MV-4-11 (cell line): Measurements from ENCODE around the gene HOXC12.
A peak's percentile ranks its signal among the peaks of the same experiment; 100 is the strongest.

ENCODE experiments used
- DNase-seq: peaks from one replicate; lab custom pipeline; 2025; lab: John Stamatoyannopoulos, UW

HOXC12 gene

DNA sequence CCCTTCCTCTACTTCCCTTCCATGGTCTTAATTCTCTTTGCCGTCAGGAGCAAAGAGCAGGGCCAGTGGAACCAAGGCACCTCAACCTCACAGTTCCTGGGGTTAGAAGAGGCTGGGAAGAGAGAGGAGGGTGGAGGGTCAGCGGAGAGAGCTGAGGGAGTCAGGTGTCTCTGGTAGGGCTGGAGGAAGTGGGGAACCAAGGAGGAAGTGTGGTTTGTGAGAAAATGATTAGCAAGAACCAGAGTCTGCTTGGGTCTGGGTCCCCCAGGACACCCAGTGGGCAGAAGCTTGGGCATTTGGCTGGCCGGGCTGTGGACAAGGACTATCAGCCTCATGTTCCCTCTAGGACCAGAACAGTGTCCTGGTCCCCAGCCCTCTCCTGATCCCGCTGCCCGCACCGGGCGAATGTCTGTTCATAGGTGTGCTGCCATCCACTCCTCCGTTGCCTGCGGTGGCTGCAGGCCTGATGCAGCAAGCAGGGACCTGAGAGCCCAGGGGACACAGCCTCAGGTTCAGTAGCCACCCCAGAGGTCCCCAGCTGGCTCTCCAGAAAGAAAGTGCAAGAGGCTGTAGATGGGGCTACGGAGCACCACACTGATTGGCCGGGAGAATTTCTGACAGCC, 2.3 kb downstream of the HOXC12 start:
- DNase-seq: no peak

DNA sequence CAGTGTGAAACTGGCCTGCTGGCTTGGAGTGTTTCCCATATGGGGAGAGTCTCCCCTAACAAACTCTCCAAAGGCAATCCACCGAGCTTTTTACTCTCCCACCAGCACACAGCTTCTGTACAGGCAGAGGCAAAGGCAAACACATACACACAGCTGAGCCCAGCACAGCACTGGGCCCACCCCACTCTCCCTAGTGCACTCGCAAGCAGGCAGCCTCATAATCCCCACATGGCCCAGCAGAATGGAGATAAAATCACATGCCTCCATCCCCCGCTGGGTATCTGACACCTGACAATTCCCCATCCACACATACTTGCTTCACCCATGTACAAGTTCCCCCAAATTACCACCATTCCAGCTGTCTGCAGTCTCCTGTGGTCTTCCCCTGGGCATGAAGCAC, 3.4 kb downstream of the HOXC12 start:
- DNase-seq: no peak

DNA sequence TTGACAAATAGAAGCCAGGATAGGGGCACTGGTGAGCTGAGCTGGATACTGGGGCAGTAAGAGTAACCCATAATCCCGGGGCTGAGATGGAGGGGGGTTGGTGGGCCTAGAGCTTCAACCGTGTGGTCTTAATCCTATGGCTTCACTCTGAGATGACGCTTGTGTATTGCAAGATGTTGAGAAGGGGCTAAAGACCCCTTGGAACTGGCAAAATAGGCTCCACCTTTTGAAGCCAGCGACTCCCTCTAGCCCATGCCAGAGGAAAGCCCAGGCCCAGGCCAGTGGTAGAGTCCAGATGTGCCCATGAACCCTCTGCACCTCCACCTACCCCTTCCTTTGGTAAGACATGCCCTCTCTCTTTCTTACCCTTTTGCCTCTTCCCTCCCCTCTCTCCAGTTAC, 4.6 kb downstream of the HOXC12 start:
- DNase-seq: no peak

DNA sequence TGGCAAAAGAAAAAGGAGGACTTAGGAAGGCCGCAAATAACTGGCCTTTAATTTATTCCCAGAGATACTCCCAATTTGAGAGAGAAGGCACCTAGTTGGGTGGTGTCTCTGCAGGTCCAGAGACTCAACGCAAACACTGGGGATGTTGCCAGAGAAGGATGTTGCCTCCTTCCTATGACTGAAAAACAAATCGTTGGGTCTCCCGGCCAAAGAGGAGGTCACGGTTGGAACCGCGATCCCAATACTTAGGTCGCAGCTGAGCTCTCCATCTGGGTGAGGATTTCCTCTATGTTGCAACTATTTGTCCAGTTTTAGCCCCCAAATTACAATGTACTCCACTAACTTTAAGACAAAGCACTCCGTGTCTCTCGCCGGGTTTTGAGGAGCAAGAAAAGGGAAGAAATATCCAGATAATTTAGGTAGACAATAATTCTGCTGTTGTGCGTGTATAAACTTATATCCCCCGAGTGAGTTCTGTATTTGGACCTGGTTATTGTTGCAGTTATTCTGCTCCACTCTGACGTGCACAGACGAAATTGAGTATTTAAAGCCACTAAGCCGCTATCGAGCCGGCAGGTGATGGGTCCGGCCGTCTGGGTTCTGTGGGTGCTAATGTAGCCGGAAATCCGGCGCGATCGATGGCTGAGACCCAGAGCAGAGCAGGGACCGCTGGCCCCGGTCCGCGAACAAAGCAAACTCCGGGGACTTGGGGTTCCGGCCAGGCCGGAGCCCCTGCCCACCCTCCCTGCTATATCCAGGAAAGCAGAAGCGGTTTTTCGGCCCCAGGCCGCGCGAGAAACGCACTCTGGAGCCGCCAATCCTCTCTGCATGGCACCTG, 5.7 kb downstream of the HOXC12 start:
- peak; percentile 7 for DNase-seq

DNA sequence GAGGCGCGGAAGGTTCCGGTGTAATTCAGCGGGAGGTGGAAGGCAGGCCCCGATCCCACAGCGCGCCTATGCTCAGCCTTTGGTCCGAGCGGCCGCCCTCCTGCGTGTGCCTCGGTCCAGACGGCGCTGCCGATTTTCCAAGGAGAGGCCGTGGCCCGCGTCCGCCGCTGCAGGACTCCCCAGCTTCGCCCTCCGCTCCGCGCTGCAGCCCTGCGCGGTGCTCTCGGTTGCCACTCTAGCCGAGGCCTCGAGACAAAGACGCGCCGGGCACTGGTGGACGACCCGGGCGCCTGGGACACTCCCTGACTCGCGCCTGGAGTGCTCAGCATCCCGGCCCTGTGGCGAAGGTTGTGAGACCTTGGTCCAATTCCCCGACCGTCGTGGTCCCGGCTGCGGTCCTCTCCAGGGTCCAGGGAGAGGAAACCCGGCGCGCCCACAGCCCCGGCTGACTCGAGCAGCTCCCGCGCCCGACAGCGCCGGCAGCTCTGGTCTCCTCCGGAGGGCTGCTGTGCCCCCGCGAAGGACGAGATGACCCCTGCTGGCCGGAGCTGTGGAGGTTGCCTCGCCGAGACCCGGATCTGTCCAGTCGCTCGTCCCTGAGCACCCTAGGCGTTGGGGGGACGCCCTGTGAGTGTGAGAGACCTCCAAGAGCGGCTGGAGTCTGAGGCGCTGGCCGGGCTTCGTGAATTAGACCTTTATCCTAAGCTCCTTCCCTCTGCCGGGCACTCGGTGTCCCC, 6.5 kb downstream of the HOXC12 start:
- no peak for DNase-seq

DNA sequence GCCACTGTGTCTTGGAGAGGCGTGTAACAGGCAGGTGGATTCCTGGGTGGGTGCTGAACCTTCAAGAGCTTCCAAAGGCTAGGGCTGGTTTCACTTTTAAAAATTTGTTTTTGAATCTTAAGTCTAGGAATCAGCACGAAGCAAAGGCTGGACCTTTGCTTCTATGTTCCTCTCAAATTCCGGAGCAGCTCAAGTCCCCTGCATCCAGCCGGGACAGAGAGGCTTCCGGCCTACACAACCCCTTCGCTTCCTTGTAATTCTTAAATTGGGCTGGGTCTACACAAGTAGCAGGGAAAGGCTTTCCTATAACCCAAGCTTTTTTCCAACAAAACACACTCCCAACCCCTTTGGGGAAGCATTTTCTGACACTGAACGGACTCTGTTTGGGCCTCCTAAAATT, 8.3 kb downstream of the HOXC12 start:
- DNase-seq: no peak

DNA sequence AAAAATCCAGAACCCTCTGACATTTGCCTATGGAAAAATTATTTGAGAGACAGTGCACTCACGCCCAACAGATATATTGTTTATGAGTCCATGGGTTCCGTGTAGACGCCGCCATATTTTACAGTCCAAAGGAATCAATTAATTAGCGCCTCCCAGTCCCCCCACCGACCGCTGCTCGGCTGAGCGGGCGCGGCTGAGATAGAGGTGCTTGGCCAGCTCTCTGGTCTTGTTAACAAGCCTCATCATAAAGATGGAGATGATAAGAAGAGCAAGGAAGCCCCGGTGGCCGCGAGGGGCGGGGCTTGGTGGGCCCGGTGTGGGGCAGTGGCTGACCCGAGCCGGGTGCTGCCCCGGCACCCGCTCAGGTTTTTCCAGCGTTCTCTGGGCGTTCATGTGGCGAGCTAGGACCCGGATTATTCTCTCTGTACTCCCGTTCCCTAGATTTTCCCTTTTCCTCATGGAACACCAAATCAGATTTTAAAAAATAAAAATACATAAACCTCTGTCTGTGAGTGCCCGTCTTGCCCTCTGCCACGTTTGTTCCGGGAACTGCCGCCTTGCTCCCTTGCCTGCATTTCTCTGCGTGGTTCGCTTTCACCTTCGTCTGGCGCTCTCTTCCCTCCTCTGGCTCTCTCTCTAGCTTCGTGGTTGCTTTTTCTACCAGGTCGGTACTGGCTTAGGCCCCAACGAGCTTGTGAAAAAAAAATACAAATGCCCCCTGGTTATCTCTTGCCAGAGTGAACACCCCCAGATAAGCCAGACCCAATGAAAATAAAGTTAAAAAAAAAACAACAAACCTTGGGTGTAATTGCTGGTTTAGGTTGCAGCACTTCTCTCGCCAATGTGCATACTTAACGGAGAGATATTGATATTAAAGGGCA, 9.0 kb downstream of the HOXC12 start:
- no peak for DNase-seq

DNA sequence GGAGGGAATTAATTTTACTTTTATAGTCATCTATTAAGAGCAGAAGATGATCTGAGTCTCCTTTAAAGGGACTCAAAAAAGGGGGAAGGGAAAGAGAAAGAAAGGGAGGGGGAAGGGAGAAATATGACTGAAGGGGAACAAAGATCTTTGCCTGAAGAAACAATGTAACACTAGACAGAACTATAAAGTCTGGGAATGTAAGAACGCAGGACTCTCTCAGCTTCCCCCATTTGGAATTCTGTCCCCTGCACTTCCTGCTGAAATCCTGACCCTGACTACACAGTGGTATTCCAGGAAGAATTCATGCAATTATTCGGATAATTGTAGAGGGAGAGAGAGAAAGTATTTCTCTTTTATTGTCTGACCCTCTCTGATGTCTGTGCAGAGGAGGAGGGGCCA, 9.6 kb downstream of the HOXC12 start:
- DNase-seq: no peak

DNA sequence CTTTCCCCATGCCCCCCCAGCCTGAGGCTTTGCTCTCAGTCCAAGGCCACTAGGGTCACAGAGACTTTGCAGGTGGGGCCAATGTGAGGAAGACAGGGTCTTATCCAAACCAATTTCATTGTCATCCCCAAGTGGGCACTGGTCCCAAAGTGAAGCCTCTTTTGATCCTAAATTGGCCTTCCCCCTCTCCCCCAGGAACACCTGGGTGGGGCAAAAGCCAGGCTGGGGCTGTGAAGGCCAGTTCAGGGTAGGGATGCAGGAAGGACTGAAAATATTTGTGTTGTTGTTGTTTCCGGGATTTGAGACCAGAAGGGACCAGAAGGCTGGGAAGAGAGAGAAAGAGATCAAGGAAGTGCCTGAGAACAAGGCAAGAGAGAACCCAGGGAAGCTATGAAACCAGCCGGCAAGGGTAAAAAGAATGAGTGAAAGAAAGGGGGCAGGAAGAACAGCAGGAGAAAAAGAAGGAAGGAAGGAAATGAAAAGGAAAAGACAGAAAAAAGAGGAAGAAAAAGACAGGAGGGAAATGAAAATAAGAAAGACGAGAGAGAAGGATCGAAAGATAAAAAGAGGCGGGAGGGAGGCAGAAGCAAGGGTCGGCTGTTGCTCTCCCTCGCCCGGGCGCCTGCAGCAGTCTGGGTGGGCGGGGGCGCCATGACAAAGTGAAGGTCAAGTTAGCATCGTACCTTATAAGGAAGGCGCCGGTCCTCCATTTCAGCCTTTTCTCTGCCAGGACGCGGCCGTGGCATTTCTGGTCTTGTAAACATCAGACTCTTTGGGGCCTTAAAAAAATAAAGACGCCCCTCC, 10.8 kb downstream of the HOXC12 start:
- DNase-seq: no peak

DNA sequence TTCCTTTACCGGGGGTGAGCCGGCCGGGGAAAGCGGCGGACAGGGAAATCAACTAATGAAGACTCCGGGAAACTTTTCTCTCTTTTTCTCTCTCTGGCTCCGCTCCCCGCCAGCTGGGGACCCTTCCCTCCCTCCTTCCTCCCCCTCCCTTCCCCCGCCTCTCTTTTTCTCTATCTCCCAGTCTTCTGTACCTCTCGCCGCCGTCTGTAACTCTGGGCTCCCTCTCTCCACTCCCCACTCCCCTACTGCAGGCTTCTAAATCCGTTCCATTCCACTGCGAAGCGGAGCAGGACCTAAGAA, 11.3 kb downstream of the HOXC12 start:
- no peak for DNase-seq

DNA sequence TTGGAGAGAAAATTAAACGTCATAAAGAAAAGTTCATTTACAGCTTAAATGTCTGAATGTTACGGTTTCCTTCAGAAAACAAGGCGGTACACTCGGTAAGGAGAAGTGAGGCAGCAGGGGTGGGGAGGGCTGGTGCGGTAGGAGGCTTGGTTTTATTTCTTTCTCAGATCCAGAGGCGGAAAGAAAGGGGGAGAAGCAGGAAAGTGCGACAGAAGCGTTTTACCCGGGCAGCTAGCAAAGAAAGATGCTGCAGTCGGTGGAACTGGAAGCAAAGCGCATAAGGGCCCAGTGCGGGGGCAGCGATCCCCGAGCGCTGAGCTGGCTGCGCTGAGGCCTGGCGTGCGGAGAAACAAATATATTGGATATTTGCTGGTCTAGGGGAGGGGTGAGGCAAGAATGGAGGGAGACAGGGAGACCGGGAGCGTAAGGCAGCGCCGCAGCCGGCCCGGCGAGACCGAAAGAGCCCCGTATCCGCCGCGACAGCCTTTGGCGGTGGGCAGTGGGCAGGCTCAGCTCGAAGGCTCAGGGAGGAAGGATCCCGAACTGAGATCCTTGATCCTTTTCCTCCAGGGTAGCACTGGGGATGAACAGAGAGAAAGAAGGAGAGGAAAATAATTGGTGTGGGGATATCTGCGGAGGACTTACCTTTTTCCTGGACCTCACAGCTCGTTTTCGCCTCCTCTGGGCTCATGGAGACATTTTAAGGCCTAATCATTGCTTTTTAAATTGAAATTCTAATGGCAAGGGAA, 11.9 kb downstream of the HOXC12 start:
- DNase-seq: no peak

DNA sequence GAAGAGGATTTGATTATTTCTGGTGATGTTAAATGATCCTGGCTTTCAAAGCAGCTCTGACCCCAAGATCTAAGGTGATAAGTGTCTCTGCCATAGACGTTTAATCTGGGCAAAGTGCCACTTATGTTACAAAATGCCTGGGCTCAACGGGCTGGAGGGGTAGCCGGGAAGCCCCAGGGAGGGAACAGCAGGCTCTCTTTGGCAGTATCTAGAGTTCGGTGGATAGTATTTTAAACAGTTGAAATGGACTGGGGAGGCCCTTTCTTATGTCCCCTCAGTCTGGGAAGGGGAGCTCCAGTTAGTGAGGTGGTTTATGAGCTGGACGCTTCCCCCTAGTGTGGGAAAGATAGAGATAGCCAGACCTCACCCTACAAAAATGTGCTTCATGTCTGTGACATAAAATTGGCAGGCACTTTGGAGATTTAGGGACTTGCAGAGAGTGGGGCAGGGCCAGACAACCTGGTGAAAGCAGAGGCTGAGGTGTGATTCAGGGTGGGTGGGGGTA, 12.8 kb downstream of the HOXC12 start:
- DNase-seq: no peak

DNA sequence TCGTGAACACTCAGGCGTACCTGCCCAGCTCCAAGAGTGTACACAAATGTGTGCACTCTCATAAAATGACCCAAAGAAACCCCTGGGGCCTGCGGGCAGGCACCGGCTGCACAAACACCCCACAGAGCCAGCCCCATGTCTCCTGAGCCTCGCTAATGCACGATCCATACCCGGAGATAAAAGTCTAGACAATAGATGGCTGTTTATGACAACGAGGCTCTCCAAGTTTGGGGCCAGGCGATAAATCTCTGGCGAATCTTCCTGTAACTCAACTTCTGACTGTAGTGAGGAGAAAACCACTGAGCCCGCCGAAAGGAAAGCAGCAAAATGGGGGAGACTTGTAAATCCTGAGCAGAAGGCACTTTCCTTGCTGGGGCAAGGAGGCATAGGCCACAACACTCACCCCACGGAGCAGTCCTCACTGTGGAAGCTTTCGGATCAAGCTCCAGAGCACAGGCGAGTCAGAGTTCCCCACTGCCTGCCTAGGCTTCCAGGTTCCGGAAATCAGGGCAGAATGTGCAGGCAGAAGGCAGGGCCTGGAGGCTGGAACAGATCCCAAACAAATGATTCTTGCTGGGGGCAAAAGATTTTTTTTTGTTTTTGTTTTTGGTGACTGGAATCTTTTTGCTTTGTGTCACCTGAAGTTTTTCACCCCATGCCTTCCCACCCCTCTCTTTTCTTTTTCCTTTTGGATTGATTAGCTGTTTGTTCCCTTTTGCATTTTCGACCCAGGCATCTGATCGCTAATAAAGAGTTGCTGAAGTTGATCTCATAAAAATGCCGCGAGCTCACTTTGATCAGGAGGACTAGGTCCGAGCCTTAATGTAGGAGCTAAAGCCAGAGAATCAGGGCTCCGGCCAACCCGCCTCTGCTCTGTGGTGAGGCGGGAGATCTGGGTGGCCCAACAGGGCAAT, 13.8 kb downstream of the HOXC12 start:
- no peak for DNase-seq

DNA sequence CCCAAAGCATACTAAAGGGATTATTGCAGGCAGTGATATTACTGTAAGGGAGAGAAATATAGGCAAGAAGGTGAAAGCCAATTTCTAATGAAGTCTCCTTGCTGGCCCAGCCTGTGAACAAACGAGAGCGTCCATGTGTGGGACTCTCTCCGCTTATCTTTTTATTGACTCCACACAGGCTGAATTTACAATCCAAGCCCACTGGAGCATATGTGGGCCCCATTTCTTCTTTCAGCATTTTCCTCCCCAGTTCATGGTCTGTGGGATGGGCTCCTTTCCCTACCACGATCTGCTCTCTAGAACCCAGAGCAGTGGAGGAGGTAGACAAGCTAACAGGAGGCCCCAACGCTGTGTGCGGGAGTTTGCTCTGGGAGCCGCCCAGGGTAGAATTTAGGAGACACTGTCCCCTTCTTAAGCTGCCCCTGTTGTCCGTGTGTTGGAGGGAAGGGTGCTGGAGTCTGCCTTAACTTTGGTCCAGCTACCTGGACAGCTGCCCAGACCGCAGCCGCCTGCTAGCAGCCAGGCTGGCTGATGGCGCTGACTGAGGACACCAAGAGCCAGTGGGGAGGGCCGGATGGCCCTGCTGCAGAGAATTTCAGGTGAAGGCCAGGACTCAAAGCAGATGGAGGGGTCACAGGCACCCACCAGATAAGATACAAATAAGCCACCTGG, 15.0 kb downstream of the HOXC12 start:
- no peak for DNase-seq

DNA sequence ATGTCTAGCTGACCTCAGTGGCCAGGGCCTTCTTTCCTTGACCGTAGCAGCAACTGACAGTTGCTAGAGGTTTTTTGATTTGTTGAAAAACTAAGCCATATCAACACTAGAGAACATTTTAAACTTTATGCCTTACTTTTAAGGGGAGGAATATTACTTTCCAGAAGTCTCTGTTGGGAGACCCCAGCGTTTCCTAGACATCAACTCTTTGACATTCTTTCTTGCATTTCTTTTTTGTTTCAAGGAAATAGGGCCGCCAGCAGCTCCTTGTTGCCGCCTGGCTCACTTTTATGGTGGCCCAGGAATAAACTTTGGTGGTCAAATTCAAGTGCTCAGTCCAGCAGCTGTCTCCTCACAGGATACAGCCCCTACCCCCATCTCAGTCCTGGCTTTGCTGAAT, 15.7 kb downstream of the HOXC12 start:
- DNase-seq: no peak

DNA sequence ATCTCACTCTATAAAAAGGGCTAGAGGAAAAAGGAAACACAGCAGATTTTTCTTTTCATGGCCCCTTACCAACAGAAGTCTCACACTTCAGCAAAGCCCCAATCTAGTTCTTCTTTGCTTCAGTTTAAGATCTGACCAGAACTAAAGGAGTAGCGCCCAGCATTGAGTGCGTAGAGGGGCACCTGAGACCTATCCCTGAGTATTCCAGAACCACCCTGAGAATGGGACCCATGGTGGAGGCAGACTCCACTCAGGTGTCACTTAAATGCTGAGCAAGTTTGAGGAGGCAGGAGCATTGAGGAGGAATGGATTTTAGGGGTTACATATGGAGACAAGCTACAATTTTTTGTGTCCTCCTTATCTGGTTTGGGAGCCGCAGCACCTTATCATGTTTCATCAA, 16.4 kb downstream of the HOXC12 start:
- DNase-seq: no peak

DNA sequence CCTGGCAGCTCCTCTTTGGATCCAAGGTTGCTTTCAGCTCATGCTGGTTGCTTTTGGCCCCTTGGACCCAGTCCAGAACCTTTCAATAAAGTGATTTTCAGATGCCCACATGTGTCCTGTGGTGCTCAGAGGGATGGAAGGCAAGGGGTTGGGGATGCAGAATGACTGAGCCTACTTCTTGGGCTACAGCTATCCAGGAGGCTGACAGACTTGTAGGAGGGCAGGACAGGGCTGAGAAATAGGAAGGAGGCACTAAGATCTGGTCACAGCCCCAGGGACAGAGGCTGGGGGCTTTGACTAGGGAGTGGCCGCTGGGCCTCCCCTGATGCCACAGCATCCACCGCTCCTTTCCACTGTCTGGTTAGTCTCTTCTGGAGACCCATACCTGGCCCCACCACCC, 17.0 kb downstream of the HOXC12 start:
- no peak for DNase-seq

DNA sequence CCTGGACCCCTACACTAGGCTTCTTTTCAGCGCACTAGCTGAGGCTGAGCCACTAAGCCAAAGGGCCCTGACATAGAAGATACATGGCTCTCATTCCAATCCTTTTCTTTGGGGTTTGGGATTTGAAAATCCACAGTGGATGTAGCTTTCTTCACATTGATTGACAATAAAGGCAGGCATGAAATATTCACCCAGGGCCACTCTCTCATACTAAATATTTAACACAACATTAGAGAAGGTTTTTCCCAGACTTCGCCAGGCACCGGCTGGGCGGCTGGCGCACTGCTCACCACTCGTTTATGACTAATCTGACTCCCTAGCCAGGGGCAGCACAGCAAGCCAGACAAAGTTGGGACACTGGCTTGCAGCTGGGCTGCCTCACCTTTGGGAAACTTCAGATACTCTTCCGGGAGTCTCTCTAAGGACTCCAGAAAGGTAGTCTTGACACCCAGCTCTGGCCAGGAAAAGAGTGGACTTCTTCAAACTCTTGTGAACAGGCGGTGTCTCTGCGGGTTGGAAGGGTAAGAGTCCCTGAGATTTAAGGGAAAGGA, 17.5 kb downstream of the HOXC12 start:
- DNase-seq: no peak
